ENCODE measurements around the gene AK9. TPM values are rescaled to one million over a fixed set of nuclear protein-coding genes. Genes with fewer than 3 reads are reported as not detected.
"Not testable (repeated sequence)": the region's sequence is repeated elsewhere in the genome, so short reads cannot be mapped to it uniquely, and the experiment has no call there.

The AK9 gene
- total and polyA plus RNA-seq, 9 of the 15 experiments (the other 6 are each of a cell fraction or from before 2014, with no cell fraction given) = 0.59 to 1.9 (median 1.2) TPM

DNA sequence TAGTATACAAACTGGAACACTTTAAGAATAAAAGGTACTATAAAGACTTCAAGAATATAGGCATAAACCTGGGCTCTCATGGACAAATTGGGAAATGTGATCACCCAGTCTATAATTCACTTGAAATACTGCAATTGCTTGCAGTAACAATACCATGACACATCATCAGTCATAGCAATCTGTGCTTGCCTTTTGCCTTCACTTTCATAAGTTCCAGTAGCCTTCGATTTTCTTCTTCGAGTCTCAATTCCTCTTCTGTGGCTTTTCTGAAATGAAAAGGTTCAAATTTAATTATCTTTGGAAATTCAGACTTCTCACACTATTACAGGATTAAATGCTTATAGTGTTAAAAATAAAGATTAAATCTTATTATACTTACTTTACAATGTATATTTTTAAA, 111.6 kb downstream of the AK9 start (continued):
- TF ChIP-seq DIDO1 (tag; IDR thresholded peaks at IDR 0.05; ENCODE audit: low read depth) = no peak
- TF ChIP-seq ETS1 (conservative IDR thresholded peaks at IDR 0.05; ENCODE audit: control insufficient read depth, low read depth, low read length) = no peak
- TF ChIP-seq ZNF707 (CRISPR knock-in tag; conservative IDR thresholded peaks at IDR 0.05) = no peak
- no peak for TF ChIP-seq ARHGAP35 (IDR thresholded peaks at IDR 0.05; ENCODE audit: partially characterized antibody)
- TF ChIP-seq PPARD (CRISPR knock-in tag; IDR thresholded peaks at IDR 0.05) = no peak
- TF ChIP-seq ZBTB8A (IDR thresholded peaks at IDR 0.05; ENCODE audit: partially characterized antibody) = no peak

DNA sequence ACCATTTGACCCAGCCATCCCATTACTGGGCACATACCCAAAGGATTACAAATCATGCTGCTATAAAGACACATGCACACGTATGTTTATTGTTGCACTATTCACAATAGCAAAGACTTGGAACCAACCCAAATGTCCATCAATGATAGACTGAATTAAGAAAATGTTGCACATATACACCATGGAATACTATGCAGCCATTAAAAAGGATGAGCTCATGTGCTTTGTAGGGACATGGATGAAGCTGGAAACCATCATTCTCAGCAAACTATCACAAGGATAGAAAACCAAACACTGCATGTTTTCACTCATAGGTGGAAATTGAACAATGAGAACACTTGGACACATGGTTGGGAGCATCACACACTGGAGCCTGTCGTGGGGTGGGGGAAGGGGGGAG, 121.1 kb downstream of the AK9 start:
- not testable (repeated sequence) for H3K27ac ChIP-seq (ENCODE audit: extremely low read depth, low read depth, low read length)
- TF ChIP-seq ZNF146 (CRISPR knock-in tag; IDR thresholded peaks at IDR 0.05; ENCODE audit: unreplicated experiment) = peak; percentile 51

More for the DNA sequence above, 121.1 kb downstream of the AK9 start:
- POLR2A ChIA-PET; DNase-seq (ENCODE audit: extremely low read depth in 1 of 4, low spot score in 3 of 4); H3K9me1 ChIP-seq (ENCODE audit: control insufficient read depth, insufficient read depth, low read length); H2AFZ ChIP-seq (ENCODE audit: low read depth, low read length); ATAC-seq; H3K4me1 ChIP-seq (replicated peaks in 1 of 2; ENCODE audit: control insufficient read depth in 2 of 2, insufficient read depth in 2 of 2, low read length in 2 of 2); H3K4me3 ChIP-seq; FAIRE-seq; BruUV-seq (replicated peaks); H3K27me3 ChIP-seq (ENCODE audit: control insufficient read depth in 2 of 2, insufficient read depth in 2 of 2, low read length in 2 of 2); H3K79me2 ChIP-seq (ENCODE audit: control insufficient read depth, insufficient read depth, low read length); H3K9me3 ChIP-seq (replicated peaks; ENCODE audit: control insufficient read depth, insufficient read depth, low read depth, low read length); H4K20me1 ChIP-seq (replicated peaks; ENCODE audit: control insufficient read depth, insufficient read depth, low read length); H3K9ac ChIP-seq (ENCODE audit: insufficient read depth in 1 of 2, low read depth in 2 of 2, low read length in 2 of 2); H3K4me2 ChIP-seq (ENCODE audit: insufficient read depth, low read length); H3K36me3 ChIP-seq (ENCODE audit: control insufficient read depth, insufficient read depth, low read length); CTCF ChIA-PET (ENCODE audit: low intra/inter-chr PET ratio); intact Hi-C loops (cut with micrococcal nuclease); in situ Hi-C loops (cut with MboI): not testable (repeated sequence)
- 0% methylated on average over 2 of the region's 2 CpGs for WGBS (ENCODE audit: insufficient coverage, low coverage, missing lambda C conversion rate)

Data from K562 (cell line).